H9 (cell line): Measurements from ENCODE around the gene LRRC37A. TPM values are rescaled to one million over a fixed set of nuclear protein-coding genes. Genes with fewer than 3 reads are reported as not detected.
"Not testable (repeated sequence)": the region's sequence is repeated elsewhere in the genome, so short reads cannot be mapped to it uniquely, and the experiment has no call there.

Experiments
- DNase-seq: peaks from one replicate; pipeline ENCODE4 v3.0.0-alpha.2; 2017
- H2AFZ ChIP-seq: one replicate; pipeline ENCODE4 v1.6.1; 2013; ENCODE audit warnings: mild to moderate bottlenecking, low read length, control low read depth, moderate library complexity
- H2AK5ac ChIP-seq: 2 replicates; pipeline ENCODE4 v1.6.1; 2013; ENCODE audit warnings: low read length, control low read depth, mixed read lengths; ENCODE audit not compliant: insufficient read length
- H2BK120ac ChIP-seq: one replicate; pipeline ENCODE4 v1.6.1; 2013; ENCODE audit warnings: low read depth, mild to moderate bottlenecking, low read length, control low read depth, inconsistent platforms; ENCODE audit not compliant: poor library complexity, severe bottlenecking
- H2BK12ac ChIP-seq: 2 replicates; pipeline ENCODE4 v1.6.1; 2013; ENCODE audit warnings: low read length, control low read depth, mixed read lengths, low read depth; ENCODE audit not compliant: insufficient read length
- H2BK15ac ChIP-seq: 2 replicates; pipeline ENCODE4 v1.6.1; 2013; ENCODE audit warnings: low read depth, low read length, control low read depth
- H2BK20ac ChIP-seq: one replicate; pipeline ENCODE4 v1.6.1; 2013; ENCODE audit warnings: low read depth, mild to moderate bottlenecking, low read length, control low read depth, inconsistent platforms; ENCODE audit not compliant: poor library complexity, severe bottlenecking
- H2BK5ac ChIP-seq: 2 replicates; pipeline ENCODE4 v1.6.1; 2013; ENCODE audit warnings: low read length, control low read depth, mixed read lengths; ENCODE audit not compliant: insufficient read length
- H3K14ac ChIP-seq: 2 replicates; pipeline ENCODE4 v1.6.1; 2013; ENCODE audit warnings: low read length, control low read depth; ENCODE audit not compliant: insufficient read depth
- H3K18ac ChIP-seq: 2 replicates; pipeline ENCODE4 v1.6.1; 2013; ENCODE audit warnings: low read depth, mild to moderate bottlenecking, mixed read lengths, low read length, control low read depth; ENCODE audit not compliant: insufficient read length
- H3K23ac ChIP-seq: 2 replicates; pipeline ENCODE4 v1.6.1; 2013; ENCODE audit warnings: low read length, control low read depth, mixed read lengths, low read depth; ENCODE audit not compliant: insufficient read length
- H3K23me2 ChIP-seq: 2 replicates; pipeline ENCODE4 v1.6.1; 2013; ENCODE audit warnings: low read depth, mild to moderate bottlenecking, mixed read lengths, low read length, control low read depth; ENCODE audit not compliant: insufficient read length, poor library complexity, severe bottlenecking
- H3K27ac ChIP-seq: 2 replicates; pipeline ENCODE4 v1.5.1; 2013; ENCODE audit warnings: low read length, control low read depth, mixed read lengths, low read depth; ENCODE audit not compliant: insufficient read length
- H3K27me3 ChIP-seq: 2 replicates; pipeline ENCODE4 v1.6.1; 2013; ENCODE audit warnings: low read length, control low read depth, inconsistent platforms; ENCODE audit not compliant: insufficient read depth
- H3K4ac ChIP-seq: 2 replicates; pipeline ENCODE4 v1.6.1; 2013; ENCODE audit warnings: low read depth, mild to moderate bottlenecking, control low read depth, inconsistent platforms, low read length, moderate library complexity
- H3K4me1 ChIP-seq: 2 replicates; pipeline ENCODE4 v1.6.1; 2013; ENCODE audit warnings: low read length, control low read depth, inconsistent platforms; ENCODE audit not compliant: insufficient read depth
- H3K4me2 ChIP-seq: 2 replicates; pipeline ENCODE4 v1.6.1; 2013; ENCODE audit warnings: low read length, control low read depth, mixed read lengths; ENCODE audit not compliant: insufficient read length, insufficient read depth
- H3K56ac ChIP-seq: 2 replicates; pipeline ENCODE4 v1.6.1; 2013; ENCODE audit warnings: low read depth, mild to moderate bottlenecking, mixed read lengths, low read length, control low read depth; ENCODE audit not compliant: insufficient read length
- H3K79me1 ChIP-seq: 2 replicates; pipeline ENCODE4 v1.6.1; 2013; ENCODE audit warnings: low read depth, mild to moderate bottlenecking, moderate library complexity, low read length, control low read depth, inconsistent platforms; ENCODE audit not compliant: insufficient read depth, poor library complexity, severe bottlenecking
- H3K79me2 ChIP-seq: 2 replicates; pipeline ENCODE4 v1.6.1; 2013; ENCODE audit warnings: low read length, control low read depth, inconsistent platforms; ENCODE audit not compliant: insufficient read depth
- H3K9ac ChIP-seq: 2 replicates; pipeline ENCODE4 v1.6.1; 2013; ENCODE audit warnings: low read length, control low read depth, mixed read lengths; ENCODE audit not compliant: insufficient read length; ENCODE audit errors: extremely low read depth
- H3K9me3 ChIP-seq: one replicate; pipeline ENCODE4 v1.6.1; 2013; ENCODE audit warnings: low read depth, low read length, inconsistent platforms; ENCODE audit not compliant: control insufficient read depth
- H3T11ph ChIP-seq: one replicate; pipeline ENCODE4 v1.6.1; 2013; ENCODE audit warnings: mild to moderate bottlenecking, low read length, control low read depth, inconsistent platforms
- H4K20me1 ChIP-seq: one replicate; pipeline ENCODE4 v1.6.1; 2013; ENCODE audit not compliant: control insufficient read depth, insufficient read length, insufficient read depth
- H4K5ac ChIP-seq: 2 replicates; pipeline ENCODE4 v1.6.1; 2013; ENCODE audit warnings: low read depth, mild to moderate bottlenecking, mixed read lengths, low read length, control low read depth; ENCODE audit not compliant: insufficient read length
- H4K8ac ChIP-seq: replicated peaks from 2 replicates; pipeline ENCODE4 v1.6.1; 2013; ENCODE audit warnings: low read length, control low read depth, mixed read lengths, low read depth; ENCODE audit not compliant: insufficient read length
- H4K91ac ChIP-seq: 2 replicates; pipeline ENCODE4 v1.6.1; 2013; ENCODE audit warnings: low read depth, mild to moderate bottlenecking, moderate library complexity, mixed read lengths, low read length, control low read depth; ENCODE audit not compliant: insufficient read length
- H3K27ac Mint-ChIP-seq, 3 experiments: 2 replicates in 2 of 3; 3 replicates in 1 of 3; pipeline ENCODE4 v1.8.0; 2020 to 2021; ENCODE audit warnings: mixed read lengths in 3 of 3, mild to moderate bottlenecking in 1 of 3, moderate library complexity in 1 of 3
- H3K27me3 Mint-ChIP-seq: 2 replicates; pipeline ENCODE4 v1.8.0; 2021; ENCODE audit warnings: low read depth, mild to moderate bottlenecking, moderate library complexity, mixed read lengths
- H3K36me3 Mint-ChIP-seq, 3 experiments: 2 replicates in 2 of 3; 3 replicates in 1 of 3; pipeline ENCODE4 v1.8.0; 2020 to 2021; ENCODE audit warnings: low read depth in 3 of 3, mixed read lengths in 3 of 3; ENCODE audit not compliant: insufficient read depth in 1 of 3
- H3K4me1 Mint-ChIP-seq, 2 experiments: 2 replicates each; pipeline ENCODE4 v1.8.0; 2020; ENCODE audit warnings: mixed read lengths in 2 of 2
- H3K4me3 Mint-ChIP-seq, 2 experiments: 2 replicates in 1 of 2; 3 replicates in 1 of 2; pipeline ENCODE4 v1.8.0; 2020 to 2021; ENCODE audit warnings: mild to moderate bottlenecking in 2 of 2, mixed read lengths in 2 of 2, moderate library complexity in 1 of 2
- H3K9me3 Mint-ChIP-seq, 2 experiments: 2 replicates in 1 of 2; 3 replicates in 1 of 2; pipeline ENCODE4 v1.8.0; 2020; ENCODE audit warnings: mild to moderate bottlenecking in 2 of 2, mixed read lengths in 2 of 2, moderate library complexity in 1 of 2
- WGBS: extraction: QIAGEN DNeasy Blood & Tissue Kit; methylation state at CpG from one replicate; pipeline ENCODE4 v1.1.7; 2013; ENCODE audit warnings: missing lambda C conversion rate, low lambda C conversion rate, mixed read lengths; ENCODE audit not compliant: insufficient read length; ENCODE audit errors: extremely low coverage; 5-methylcytosine and 5-hydroxymethylcytosine counted together
- long read RNA-seq: library from polyadenylated mRNA; unstranded; transcript quantifications from one replicate; pipeline ENCODE4 v2.0.0, GENCODE V29; 2020
- total RNA-seq: library from RNA; stranded (reverse); gene quantifications from 2 replicates; pipeline ENCODE4 v1.2.1, GENCODE V29; 2021

The LRRC37A gene
- 1.9 and 2.0 TPM in 2 replicates for total RNA-seq
- long read RNA-seq: 0 reads

GRCh38 chr17:46294831-46295230, at the start of gene LRRC37A:
Gene LRRC37A, plus strand, starts transcription at chr17:46295131. Its CDS starts 3 bp downstream, at chr17:46295134.
- not testable (repeated sequence) for H3K9ac ChIP-seq, H4K8ac ChIP-seq, H3K36me3 Mint-ChIP-seq, H2AFZ ChIP-seq, H3K79me2 ChIP-seq, H3K27ac Mint-ChIP-seq, H3K9me3 Mint-ChIP-seq, H3K18ac ChIP-seq, H2BK15ac ChIP-seq, H3K4ac ChIP-seq, H3K79me1 ChIP-seq, H4K20me1 ChIP-seq, H3K4me1 Mint-ChIP-seq, H3K4me2 ChIP-seq, H3K23ac ChIP-seq, H3K27me3 Mint-ChIP-seq, H3K27me3 ChIP-seq, H3T11ph ChIP-seq, H3K9me3 ChIP-seq, H4K91ac ChIP-seq, H3K23me2 ChIP-seq, H2BK12ac ChIP-seq, H2BK5ac ChIP-seq, H3K14ac ChIP-seq, H2AK5ac ChIP-seq, H4K5ac ChIP-seq, H2BK20ac ChIP-seq, H2BK120ac ChIP-seq, DNase-seq, H3K4me3 Mint-ChIP-seq, H3K4me1 ChIP-seq, H3K56ac ChIP-seq, H3K27ac ChIP-seq
- WGBS: no CpG with 5 or more reads among the region's 16 CpGs

- not testable (repeated sequence) for H3K56ac ChIP-seq, H4K8ac ChIP-seq, H3K4me1 Mint-ChIP-seq, H3K36me3 Mint-ChIP-seq, H3K4me1 ChIP-seq, H3K23me2 ChIP-seq, H3K79me1 ChIP-seq, H2BK20ac ChIP-seq, H3K14ac ChIP-seq, H3T11ph ChIP-seq, DNase-seq, H3K27ac ChIP-seq, H4K91ac ChIP-seq, H2AFZ ChIP-seq, H3K4me3 Mint-ChIP-seq, H2BK15ac ChIP-seq, H3K4me2 ChIP-seq, H3K9me3 ChIP-seq, H3K27ac Mint-ChIP-seq, H3K9me3 Mint-ChIP-seq, H4K5ac ChIP-seq, H3K27me3 Mint-ChIP-seq, H2AK5ac ChIP-seq, H2BK12ac ChIP-seq, H3K27me3 ChIP-seq, H3K9ac ChIP-seq, H2BK5ac ChIP-seq, H4K20me1 ChIP-seq, H3K23ac ChIP-seq, H3K18ac ChIP-seq, H3K79me2 ChIP-seq, H3K4ac ChIP-seq, H2BK120ac ChIP-seq
- WGBS: no CpG with 5 or more reads among the region's 3 CpGs
Observed at GRCh38 chr17:46249153-46249552, 45.8 kb upstream of the LRRC37A start.
